Measurements from ENCODE around the gene NHERF1. TPM values are rescaled to one million over a fixed set of nuclear protein-coding genes. Genes with fewer than 3 reads are reported as not detected.

Gene NHERF1
- total RNA-seq, 1 donor from 2014 or later: 81.8 TPM

DNA sequence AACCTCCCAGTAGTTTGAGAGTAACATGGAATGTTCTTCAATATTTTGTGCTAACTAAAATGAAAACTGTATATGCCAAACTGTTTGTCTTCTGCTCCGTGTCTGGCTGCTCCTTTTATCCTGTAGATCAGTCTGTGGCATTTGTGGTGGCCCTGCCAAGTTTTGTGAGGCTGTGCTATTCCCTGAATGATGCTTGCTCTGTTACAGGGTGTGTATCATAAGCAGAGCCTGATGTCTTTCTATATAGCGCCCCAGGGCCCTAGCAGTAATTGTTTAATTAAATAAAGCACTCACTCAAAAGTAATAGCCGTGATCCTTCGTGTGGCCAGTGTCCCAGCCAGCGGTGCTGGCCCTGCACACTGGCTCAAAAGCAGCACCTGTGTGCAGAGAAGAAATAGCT is 55.5 kb downstream of the NHERF1 start:
- H3K36me3 ChIP-seq: peaks cover 10 to 19% of the 10 kb centered on the region in 2 donors
- no peak overlapping the region for H3K4me3 ChIP-seq
- intact Hi-C loops (cut with DNase I): no loop called here
- H3K27me3 ChIP-seq: no peaks in the 10 kb centered on the region
- H3K9me3 ChIP-seq: no peaks in the 10 kb centered on the region
- DNase-seq (ENCODE audit: low spot score in 2 of 2): no peak
- TF ChIP-seq, protein P1, sequence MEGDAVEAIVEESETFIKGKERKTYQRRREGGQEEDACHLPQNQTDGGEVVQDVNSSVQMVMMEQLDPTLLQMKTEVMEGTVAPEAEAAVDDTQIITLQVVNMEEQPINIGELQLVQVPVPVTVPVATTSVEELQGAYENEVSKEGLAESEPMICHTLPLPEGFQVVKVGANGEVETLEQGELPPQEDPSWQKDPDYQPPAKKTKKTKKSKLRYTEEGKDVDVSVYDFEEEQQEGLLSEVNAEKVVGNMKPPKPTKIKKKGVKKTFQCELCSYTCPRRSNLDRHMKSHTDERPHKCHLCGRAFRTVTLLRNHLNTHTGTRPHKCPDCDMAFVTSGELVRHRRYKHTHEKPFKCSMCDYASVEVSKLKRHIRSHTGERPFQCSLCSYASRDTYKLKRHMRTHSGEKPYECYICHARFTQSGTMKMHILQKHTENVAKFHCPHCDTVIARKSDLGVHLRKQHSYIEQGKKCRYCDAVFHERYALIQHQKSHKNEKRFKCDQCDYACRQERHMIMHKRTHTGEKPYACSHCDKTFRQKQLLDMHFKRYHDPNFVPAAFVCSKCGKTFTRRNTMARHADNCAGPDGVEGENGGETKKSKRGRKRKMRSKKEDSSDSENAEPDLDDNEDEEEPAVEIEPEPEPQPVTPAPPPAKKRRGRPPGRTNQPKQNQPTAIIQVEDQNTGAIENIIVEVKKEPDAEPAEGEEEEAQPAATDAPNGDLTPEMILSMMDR (IDR thresholded peaks at IDR 0.05): no peak
- H3K4me1 ChIP-seq: no peaks in the 10 kb centered on the region
- no peak overlapping the region for H3K27ac ChIP-seq

DNA sequence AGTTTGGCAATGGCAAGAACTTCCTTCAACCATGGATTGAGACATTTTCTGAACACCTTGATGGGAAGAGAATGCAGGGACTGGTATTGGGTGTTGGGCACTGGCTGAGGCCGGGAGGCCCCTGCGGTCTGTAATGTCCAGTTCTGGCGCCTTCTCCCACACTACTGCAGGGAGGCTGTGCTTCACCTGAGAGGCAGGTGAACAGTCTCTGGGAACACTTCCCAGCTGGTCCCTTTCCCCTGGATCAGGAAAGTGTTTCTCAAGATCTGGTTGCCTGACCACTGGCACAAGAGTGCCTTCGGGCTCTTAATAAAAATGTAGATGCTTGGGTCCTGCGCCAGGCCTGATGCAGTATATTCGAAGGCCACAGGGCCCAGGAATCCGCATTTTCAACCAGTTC is 56.3 kb downstream of the NHERF1 start:
- Histone ChIP-seq H3K36me3 (peaks cover 5 to 12% of the 10 kb centered on the region in 2 donors), H3K9me3 (no peaks in the 10 kb centered on the region), H3K27ac (no peak overlapping the region), H3K27me3 (no peaks in the 10 kb centered on the region), H3K4me3 (no peak overlapping the region), H3K4me1 (no peaks in the 10 kb centered on the region)
- no peak for DNase-seq (ENCODE audit: low spot score in 2 of 2)
- intact Hi-C loops (cut with DNase I): no loop called here
- TF ChIP-seq, protein P1 (IDR thresholded peaks at IDR 0.05): no peak

GRCh38 chr17:74805591-74805991 is 57.2 kb downstream of the NHERF1 start:
- Histone ChIP-seq H3K4me3 (no peak overlapping the region), H3K27ac (no peak overlapping the region), H3K4me1 (no peaks in the 10 kb centered on the region), H3K36me3 (peaks cover 5 to 7% of the 10 kb centered on the region in 2 donors), H3K9me3 (no peaks in the 10 kb centered on the region), H3K27me3 (no peaks in the 10 kb centered on the region)
- no peak for DNase-seq (ENCODE audit: low spot score in 2 of 2)
- intact Hi-C loops (cut with DNase I): no loop called here
- TF ChIP-seq, protein P1 (IDR thresholded peaks at IDR 0.05): no peak

DNA sequence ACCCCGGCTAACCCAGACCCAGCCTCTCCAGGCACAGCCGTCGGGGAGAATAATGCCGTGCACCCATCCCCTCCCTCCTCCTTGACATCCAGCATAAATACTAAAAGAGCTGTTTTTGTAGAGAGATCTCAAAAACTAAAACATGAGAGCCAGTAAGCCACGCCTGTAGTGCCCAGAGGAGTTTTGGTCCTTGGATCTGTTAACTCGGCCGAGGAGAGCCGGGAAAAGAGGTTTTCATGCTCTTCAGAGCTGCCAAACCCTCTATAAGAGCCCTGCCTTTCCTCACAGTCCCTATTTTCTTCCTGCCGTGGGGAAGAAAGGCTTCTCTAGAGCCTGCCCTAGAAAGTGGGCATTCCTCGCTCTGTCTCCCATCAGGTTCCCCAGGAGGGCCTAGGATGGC is 57.9 kb downstream of the NHERF1 start:
- H3K4me1 ChIP-seq: no peaks in the 10 kb centered on the region
- no peaks in the 10 kb centered on the region for H3K27me3 ChIP-seq
- intact Hi-C loops (cut with DNase I): no loop called here
- H3K4me3 ChIP-seq: no peak overlapping the region
- DNase-seq (ENCODE audit: low spot score in 2 of 2): no peak
- peaks cover 5 to 7% of the 10 kb centered on the region in 2 donors for H3K36me3 ChIP-seq
- H3K27ac ChIP-seq: no peak overlapping the region
- no peaks in the 10 kb centered on the region for H3K9me3 ChIP-seq
- TF ChIP-seq, protein P1 (IDR thresholded peaks at IDR 0.05): no peak

- Histone ChIP-seq H3K4me1 (no peaks in the 10 kb centered on the region), H3K27ac (no peak overlapping the region), H3K9me3 (no peaks in the 10 kb centered on the region), H3K27me3 (no peaks in the 10 kb centered on the region), H3K4me3 (no peak overlapping the region), H3K36me3 (peaks cover 5 to 7% of the 10 kb centered on the region in 2 donors)
- TF ChIP-seq, protein P1 (IDR thresholded peaks at IDR 0.05): no peak
- intact Hi-C loops (cut with DNase I): no loop called here
- no peak for DNase-seq (ENCODE audit: low spot score in 2 of 2)
These were observed 59.0 kb downstream of the NHERF1 start for GRCh38 chr17:74807441-74807840.

GRCh38 chr17:74807925-74808324 is 59.5 kb downstream of the NHERF1 start:
- Histone ChIP-seq H3K9me3 (no peaks in the 10 kb centered on the region), H3K27me3 (no peaks in the 10 kb centered on the region), H3K4me1 (no peaks in the 10 kb centered on the region), H3K27ac (no peak overlapping the region), H3K4me3 (no peak overlapping the region), H3K36me3 (peaks cover 5 to 7% of the 10 kb centered on the region in 2 donors)
- TF ChIP-seq, protein P1 (IDR thresholded peaks at IDR 0.05): no peak
- intact Hi-C loops (cut with DNase I): no loop called here
- no peak for DNase-seq (ENCODE audit: low spot score in 2 of 2)

Data from ascending aorta (tissue), 2 donors.